ENCODE results near the gene NSUN2. TPM values are rescaled to one million over a fixed set of nuclear protein-coding genes. Genes with fewer than 3 reads are reported as not detected.
"Not testable (repeated sequence)": the region's sequence is repeated elsewhere in the genome, so short reads cannot be mapped to it uniquely, and the experiment has no call there.

The NSUN2 gene
- 74.4 and 90.4 TPM in 2 replicates for total RNA-seq (2014; rRNA removed; shearing (Covaris generic); ENCODE audit: low replicate concordance)

GRCh38 chr5:6632888-6633468 lies at the start of gene NSUN2, which contains the start of gene SRD5A1:
TSS of gene NSUN2 (minus strand) at chr5:6633044. CDS start at chr5:6632979, 65 bp downstream.
TSS of gene SRD5A1 (plus strand) at chr5:6633440. CDS start at chr5:6633577, 137 bp downstream.
- peak within 1 kb of the TSS; percentile 92 for H3K4me3 ChIP-seq
- DNase-seq = peak; percentile 92

GRCh38 chr5:6682239-6682638 lies 49.4 kb upstream of the NSUN2 start:
- no peak for DNase-seq
- Histone ChIP-seq H3K4me3 (no peak overlapping the region), H3K27me3 (peaks cover 8% of the 10 kb centered on the region), H3K9me3 (no peaks in the 10 kb centered on the region; the same call in 1 of the 2 replicates), H3K36me3 (no peaks in the 10 kb centered on the region)

More at GRCh38 chr5:6632888-6633468, at the start of gene NSUN2, which contains the start of gene SRD5A1:
- no peaks in the 10 kb centered on the region for H3K9me3 ChIP-seq
- H3K27me3 ChIP-seq = no peaks in the 10 kb centered on the region
- H3K36me3 ChIP-seq = peaks cover 52% of the 10 kb centered on the region

GRCh38 chr5:6681682-6682081 lies 48.8 kb upstream of the NSUN2 start:
- Histone ChIP-seq H3K27me3 (peaks cover 8% of the 10 kb centered on the region), H3K36me3 (no peaks in the 10 kb centered on the region), H3K4me3 (no peak overlapping the region), H3K9me3 (no peaks in the 10 kb centered on the region; the same call in 1 of the 2 replicates)
- no peak for DNase-seq

GRCh38 chr5:6680922-6681321 lies 48.1 kb upstream of the NSUN2 start:
- Histone ChIP-seq H3K4me3 (no peak overlapping the region), H3K36me3 (no peaks in the 10 kb centered on the region; the same call in 1 of the 2 replicates), H3K9me3 (peaks cover 4% of the 10 kb centered on the region; the same call in 1 of the 2 replicates), H3K27me3 (peaks cover 8% of the 10 kb centered on the region)
- no peak for DNase-seq

- no peak for DNase-seq
- Histone ChIP-seq H3K36me3 (no peaks in the 10 kb centered on the region; the same call in 1 of the 2 replicates), H3K4me3 (no peak overlapping the region), H3K9me3 (peaks cover 4% of the 10 kb centered on the region; the same call in 1 of the 2 replicates), H3K27me3 (peaks cover 4% of the 10 kb centered on the region)
These were observed 45.5 kb upstream of the NSUN2 start for GRCh38 chr5:6678385-6678784.

- Histone ChIP-seq H3K4me3 (no peak overlapping the region), H3K27me3 (peaks cover 4% of the 10 kb centered on the region), H3K36me3 (no peaks in the 10 kb centered on the region; the same call in 1 of the 2 replicates), H3K9me3 (peaks cover 4% of the 10 kb centered on the region; the same call in 1 of the 2 replicates)
- DNase-seq = no peak
These were observed 43.9 kb upstream of the NSUN2 start for GRCh38 chr5:6676702-6677101.

- Histone ChIP-seq H3K9me3 (0 out of 2 replicates have a peak, but pooled peaks cover 4% of the 10 kb centered on the region), H3K36me3 (no peaks in the 10 kb centered on the region; the same call in 1 of the 2 replicates), H3K27me3 (peaks cover 2% of the 10 kb centered on the region; the same call in 1 of the 2 replicates), H3K4me3 (no peak overlapping the region)
- DNase-seq = no peak
These were observed 43.1 kb upstream of the NSUN2 start for GRCh38 chr5:6675784-6676491.

GRCh38 chr5:6674886-6675285 lies 42.0 kb upstream of the NSUN2 start:
- H3K36me3 ChIP-seq = peaks cover 7% of the 10 kb centered on the region
- H3K4me3 ChIP-seq = no peak overlapping the region
- no peak for DNase-seq
- H3K9me3 ChIP-seq = 0 out of 2 replicates have a peak, but pooled peaks cover 4% of the 10 kb centered on the region
- H3K27me3 ChIP-seq = peaks cover 2% of the 10 kb centered on the region; the same call in 1 of the 2 replicates

- no peak for DNase-seq
- Histone ChIP-seq H3K4me3 (no peak overlapping the region), H3K27me3 (no peaks in the 10 kb centered on the region), H3K9me3 (0 out of 2 replicates have a peak, but pooled peaks cover 4% of the 10 kb centered on the region), H3K36me3 (peaks cover 10% of the 10 kb centered on the region)
These were observed 41.6 kb upstream of the NSUN2 start for GRCh38 chr5:6674421-6674820.

GRCh38 chr5:6673963-6674362 lies 41.1 kb upstream of the NSUN2 start:
- Histone ChIP-seq H3K4me3 (no peak overlapping the region), H3K27me3 (no peaks in the 10 kb centered on the region), H3K36me3 (peaks cover 14% of the 10 kb centered on the region), H3K9me3 (0 out of 2 replicates have a peak, but pooled peaks cover 4% of the 10 kb centered on the region)
- DNase-seq = no peak

GRCh38 chr5:6673031-6673430 lies 40.2 kb upstream of the NSUN2 start:
- Histone ChIP-seq H3K27me3 (no peaks in the 10 kb centered on the region), H3K4me3 (no peak overlapping the region), H3K9me3 (0 out of 2 replicates have a peak, but pooled peaks cover 4% of the 10 kb centered on the region), H3K36me3 (peaks cover 14% of the 10 kb centered on the region)
- no peak for DNase-seq

- H3K27me3 ChIP-seq, H3K9me3 ChIP-seq, DNase-seq, H3K4me3 ChIP-seq: not testable (repeated sequence)
- H3K36me3 ChIP-seq = peaks cover 20% of the 10 kb centered on the region
These were observed 35.9 kb upstream of the NSUN2 start for GRCh38 chr5:6668717-6669116.

GRCh38 chr5:6667648-6668047 lies 34.8 kb upstream of the NSUN2 start:
- no peak overlapping the region for H3K4me3 ChIP-seq
- H3K27me3 ChIP-seq = no peaks in the 10 kb centered on the region
- peaks cover 26% of the 10 kb centered on the region for H3K36me3 ChIP-seq
- no peaks in the 10 kb centered on the region for H3K9me3 ChIP-seq
- no peak for DNase-seq

- Histone ChIP-seq H3K36me3 (peaks cover 30% of the 10 kb centered on the region), H3K27me3 (no peaks in the 10 kb centered on the region), H3K9me3 (no peaks in the 10 kb centered on the region), H3K4me3 (no peak overlapping the region)
- DNase-seq = no peak
These were observed 33.9 kb upstream of the NSUN2 start for GRCh38 chr5:6666762-6667161.

- peaks cover 44% of the 10 kb centered on the region for H3K36me3 ChIP-seq
- H3K9me3 ChIP-seq = peaks cover 8% of the 10 kb centered on the region
- H3K27me3 ChIP-seq = no peaks in the 10 kb centered on the region
- H3K4me3 ChIP-seq = no peak overlapping the region
- DNase-seq = no peak
These were observed 27.8 kb upstream of the NSUN2 start for GRCh38 chr5:6660688-6661087.

- H3K4me3 ChIP-seq = no peak overlapping the region
- no peaks in the 10 kb centered on the region for H3K27me3 ChIP-seq
- DNase-seq = no peak
- H3K36me3 ChIP-seq = peaks cover 50% of the 10 kb centered on the region
- H3K9me3 ChIP-seq = peaks cover 9% of the 10 kb centered on the region
These were observed 27.3 kb upstream of the NSUN2 start for GRCh38 chr5:6659941-6660684.

GRCh38 chr5:6656680-6657079 lies 23.8 kb upstream of the NSUN2 start:
- no peaks in the 10 kb centered on the region for H3K27me3 ChIP-seq
- H3K4me3 ChIP-seq = no peak overlapping the region
- H3K9me3 ChIP-seq = peaks cover 9% of the 10 kb centered on the region
- DNase-seq = no peak
- H3K36me3 ChIP-seq = peaks cover 63% of the 10 kb centered on the region
